ENCODE measurements around the gene TCEA2.
A peak's percentile ranks its signal among the peaks of the same experiment; 100 is the strongest.

The TCEA2 gene

DNA sequence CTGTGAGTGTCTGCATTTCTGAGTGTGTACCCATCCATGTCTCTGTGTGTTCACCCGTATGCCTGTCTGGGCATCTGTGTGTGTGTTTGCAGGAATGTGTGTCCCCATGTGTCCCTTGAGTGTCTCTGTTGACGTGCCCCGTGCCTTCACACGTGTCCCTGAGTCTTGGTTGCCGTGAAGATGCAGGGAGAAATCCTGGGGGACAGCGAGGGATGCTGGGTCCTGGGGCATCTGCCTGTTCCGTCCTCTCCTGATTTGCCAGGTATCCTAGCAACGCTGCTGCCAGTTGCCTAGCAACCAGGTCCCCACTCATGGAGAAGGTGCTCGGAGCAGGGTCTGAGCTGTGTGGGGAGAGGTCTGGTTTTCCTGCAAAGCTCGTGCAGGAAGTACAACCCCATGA, 27.2 kb downstream of the TCEA2 start:
- DNase-seq (ENCODE audit: extremely low read depth in 1 of 2, low read depth in 1 of 2) = no peak

DNA sequence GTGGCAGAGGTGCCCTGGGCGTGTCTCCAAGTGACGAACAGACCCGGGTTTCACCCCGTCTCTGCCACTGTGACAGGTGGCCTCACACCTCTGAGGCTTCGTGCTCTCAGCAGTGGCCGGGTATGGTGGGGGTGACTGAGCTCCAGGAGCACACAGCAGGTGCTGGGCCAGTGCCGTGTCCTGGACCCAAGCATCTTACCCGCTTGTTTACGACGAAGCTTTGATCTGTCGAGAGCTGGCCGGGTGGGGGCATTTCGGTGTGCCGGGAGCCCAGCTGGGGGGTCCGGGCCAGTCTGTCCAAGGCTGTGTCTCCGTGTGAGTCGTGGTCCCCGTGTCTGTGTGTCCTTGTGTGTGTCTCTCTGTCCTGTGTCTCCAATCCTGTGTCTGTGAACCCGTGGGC, 28.3 kb downstream of the TCEA2 start:
- no peak for DNase-seq (ENCODE audit: extremely low read depth in 1 of 2, low read depth in 1 of 2)

DNA sequence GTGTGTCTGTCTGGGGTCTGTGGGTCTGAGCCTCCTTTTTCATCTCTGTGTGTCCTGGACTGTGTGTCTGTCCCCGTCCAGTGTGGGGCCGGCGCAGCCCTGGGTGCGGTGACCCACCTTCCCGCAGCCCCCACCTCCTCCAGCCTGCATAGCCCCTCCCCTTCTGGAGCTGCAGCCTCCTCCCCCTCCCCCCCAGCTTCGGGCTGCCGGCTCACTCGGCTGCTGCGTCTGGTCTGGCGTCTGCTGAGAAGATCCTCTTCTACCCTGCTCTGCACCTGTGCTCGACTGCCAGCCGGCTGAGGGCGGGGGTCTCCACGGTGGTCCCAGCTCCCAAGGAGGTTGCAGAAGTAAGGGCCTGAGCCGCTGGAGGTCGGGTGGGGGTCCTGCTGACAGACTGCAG, 28.8 kb downstream of the TCEA2 start:
- DNase-seq (ENCODE audit: extremely low read depth in 1 of 2, low read depth in 1 of 2) = no peak

DNA sequence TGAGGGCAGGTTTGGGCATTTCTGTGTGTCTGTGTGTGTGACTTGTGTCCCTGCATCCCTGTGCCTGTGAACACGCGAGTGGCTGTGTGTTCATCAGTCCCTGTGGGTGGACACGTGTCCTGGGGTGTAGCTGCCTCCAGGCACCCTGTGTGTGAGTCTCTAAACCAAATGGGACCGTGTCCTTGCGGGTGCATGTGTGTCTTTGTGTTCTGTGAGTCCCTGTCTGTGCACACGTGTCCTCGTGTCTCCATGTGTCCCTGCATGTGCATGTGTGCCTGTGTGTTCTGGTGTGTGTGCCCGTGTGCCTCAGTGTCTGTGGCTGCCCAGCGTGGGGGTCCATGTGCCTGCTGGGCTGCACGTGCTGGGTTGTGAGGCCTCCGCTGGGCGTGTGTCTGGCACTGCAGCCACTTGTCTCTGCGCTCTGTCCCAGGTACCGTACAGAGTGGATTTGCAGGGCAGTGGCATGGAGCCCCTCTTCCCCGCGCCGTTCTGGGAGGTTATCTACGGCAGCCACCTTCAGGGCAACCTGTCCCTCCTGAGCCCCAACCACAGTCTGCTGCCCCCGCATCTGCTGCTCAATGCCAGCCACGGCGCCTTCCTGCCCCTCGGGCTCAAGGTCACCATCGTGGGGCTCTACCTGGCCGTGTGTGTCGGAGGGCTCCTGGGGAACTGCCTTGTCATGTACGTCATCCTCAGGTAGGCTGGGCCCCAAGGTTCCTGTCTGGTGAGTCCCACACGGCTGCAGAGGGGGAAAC, 29.4 kb downstream of the TCEA2 start:
- DNase-seq (ENCODE audit: extremely low read depth in 1 of 2, low read depth in 1 of 2) = no peak

DNA sequence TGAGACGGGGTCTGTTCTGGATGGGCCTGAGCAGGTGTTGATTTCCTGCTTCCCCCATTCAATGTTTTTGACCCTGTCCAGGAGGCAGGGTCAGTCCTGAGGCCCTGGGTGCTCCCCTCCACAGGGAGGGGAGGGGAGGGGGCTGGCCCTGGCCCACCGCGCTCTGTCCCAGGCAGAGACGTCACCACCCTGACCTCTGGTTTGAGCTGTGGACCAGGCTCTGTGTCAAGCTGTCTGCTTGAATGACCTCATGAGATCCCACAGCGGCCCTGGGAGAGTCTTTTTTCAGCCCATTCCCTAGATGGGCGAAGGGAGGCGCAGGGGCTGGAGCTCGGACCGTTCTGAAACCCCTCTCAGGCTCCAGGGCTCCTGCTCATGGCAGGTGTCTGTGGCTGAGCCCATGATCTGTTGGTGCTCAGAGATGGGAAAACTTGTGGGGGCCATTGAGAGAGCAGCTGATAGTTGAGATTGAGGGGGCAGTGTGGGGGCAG, 30.1 kb downstream of the TCEA2 start:
- no peak for DNase-seq (ENCODE audit: extremely low read depth in 1 of 2, low read depth in 1 of 2)

DNA sequence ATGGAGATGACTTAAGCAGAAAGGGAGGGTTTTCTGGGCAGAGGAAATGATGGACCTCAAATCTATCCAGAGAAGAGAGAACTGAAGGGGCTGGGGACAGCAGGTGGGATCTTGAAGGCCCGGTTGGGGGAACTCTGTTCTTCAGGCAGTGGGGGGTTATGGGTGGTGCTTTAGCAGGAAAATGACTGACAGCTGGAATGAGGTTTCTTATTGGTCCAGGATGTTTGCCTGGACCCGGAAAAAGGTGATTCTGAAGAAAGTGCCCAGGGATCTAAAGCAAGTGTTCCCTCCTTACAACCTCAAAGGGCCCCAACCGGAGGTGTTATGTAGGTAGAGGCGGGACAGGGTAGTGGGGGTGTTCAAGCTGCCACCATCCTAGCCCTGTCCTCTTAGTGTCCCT, 32.5 kb downstream of the TCEA2 start:
- DNase-seq (ENCODE audit: extremely low read depth in 1 of 2, low read depth in 1 of 2) = no peak

DNA sequence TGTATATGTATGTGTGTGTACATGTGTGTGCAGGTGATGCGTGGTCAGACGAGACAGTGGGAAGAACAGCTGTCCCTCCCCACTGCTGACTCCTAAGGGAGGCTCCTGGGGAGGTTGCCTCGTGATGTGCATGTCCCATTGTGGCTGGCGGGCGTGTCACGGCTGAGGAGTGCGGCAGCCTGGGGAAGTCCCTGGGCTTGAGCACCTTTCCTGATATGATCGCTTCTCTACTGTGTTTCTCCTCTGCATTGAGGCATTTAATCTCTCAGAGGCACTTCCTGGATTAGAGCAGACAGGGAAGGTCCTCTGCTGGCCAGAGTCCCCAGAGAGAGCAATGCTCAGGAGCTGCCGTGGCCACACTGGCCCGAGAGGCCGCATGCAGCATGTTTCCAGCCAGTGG, 32.9 kb downstream of the TCEA2 start:
- no peak for DNase-seq (ENCODE audit: extremely low read depth in 1 of 2, low read depth in 1 of 2)

DNA sequence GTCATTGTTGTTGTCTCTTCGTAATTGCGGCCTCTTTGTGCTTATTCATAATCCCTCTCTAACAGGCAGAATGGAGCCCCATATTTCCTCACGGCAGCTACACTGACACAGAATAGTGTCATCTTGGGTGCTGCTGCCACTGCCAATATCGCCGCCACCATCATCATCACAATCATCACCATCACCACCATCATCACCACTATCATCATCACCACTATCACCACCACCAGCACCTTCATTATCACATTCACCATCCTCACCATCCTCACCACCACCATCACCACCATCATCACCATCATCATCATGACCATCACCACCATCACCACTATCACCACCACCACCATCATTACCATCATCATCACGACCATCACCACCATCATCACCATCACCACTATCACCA, 33.5 kb downstream of the TCEA2 start:
- no peak for DNase-seq (ENCODE audit: extremely low read depth in 1 of 2, low read depth in 1 of 2)

DNA sequence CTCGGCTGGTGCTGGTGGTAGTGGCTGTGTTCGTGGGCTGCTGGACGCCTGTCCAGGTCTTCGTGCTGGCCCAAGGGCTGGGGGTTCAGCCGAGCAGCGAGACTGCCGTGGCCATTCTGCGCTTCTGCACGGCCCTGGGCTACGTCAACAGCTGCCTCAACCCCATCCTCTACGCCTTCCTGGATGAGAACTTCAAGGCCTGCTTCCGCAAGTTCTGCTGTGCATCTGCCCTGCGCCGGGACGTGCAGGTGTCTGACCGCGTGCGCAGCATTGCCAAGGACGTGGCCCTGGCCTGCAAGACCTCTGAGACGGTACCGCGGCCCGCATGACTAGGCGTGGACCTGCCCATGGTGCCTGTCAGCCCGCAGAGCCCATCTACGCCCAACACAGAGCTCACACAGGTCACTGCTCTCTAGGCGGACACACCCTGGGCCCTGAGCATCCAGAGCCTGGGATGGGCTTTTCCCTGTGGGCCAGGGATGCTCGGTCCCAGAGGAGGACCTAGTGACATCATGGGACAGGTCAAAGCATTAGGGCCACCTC, 35.5 kb downstream of the TCEA2 start:
- DNase-seq (ENCODE audit: extremely low read depth in 1 of 2, low read depth in 1 of 2) = no peak

DNA sequence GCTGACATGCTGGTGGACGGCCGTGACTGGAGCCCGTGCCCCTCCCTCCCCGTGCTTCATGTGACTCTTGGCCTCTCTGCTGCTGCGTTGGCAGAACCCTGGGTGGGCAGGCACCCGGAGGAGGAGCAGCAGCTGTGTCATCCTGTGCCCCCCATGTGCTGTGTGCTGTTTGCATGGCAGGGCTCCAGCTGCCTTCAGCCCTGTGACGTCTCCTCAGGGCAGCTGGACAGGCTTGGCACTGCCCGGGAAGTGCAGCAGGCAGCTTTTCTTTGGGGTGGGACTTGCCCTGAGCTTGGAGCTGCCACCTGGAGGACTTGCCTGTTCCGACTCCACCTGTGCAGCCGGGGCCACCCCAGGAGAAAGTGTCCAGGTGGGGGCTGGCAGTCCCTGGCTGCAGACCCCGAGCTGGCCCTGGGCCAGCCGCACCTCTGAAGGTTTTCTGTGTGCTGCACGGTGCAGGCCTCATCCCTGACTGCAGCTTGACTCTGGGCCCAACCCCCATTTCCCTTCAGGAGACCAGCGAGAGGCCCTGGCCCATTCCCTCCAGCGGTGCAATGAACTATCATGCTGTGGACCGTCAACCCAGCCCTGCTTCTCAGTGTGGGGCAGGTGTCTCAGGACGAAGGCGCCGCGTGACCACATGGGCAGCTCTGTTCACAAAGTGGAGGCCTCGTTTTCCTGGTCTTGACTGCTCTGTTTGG, 36.2 kb downstream of the TCEA2 start:
- no peak for DNase-seq (ENCODE audit: extremely low read depth in 1 of 2, low read depth in 1 of 2)

DNA sequence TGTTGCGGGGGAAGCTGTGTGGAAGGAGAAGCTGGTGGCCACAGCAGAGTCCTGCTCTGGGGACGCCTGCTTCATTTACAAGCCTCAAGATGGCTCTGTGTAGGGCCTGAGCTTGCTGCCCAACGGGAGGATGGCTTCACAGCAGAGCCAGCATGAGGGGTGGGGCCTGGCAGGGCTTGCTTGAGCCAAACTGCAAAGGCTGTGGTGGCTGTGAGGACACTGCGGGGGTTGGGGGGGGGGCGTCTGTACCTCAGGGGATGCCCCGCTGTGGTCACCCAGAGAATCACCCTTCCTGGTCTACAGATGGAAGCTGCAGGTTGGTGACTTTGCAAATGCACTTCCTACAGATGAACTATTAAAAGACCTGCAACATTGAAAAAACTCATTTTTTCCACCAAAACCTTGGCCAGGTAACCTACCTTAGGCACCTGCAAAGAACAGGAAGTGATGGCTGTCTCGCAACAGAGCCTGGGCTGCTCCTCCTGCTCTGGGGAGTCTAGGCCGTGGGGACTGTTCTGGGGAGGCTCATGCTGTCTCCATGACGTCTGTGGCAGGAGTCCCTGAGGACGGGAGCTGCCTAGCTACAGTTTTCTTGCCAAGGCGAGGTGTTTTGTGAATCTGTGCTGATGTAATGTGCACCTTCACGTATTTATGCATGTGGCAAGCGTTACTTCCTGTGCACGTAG, 37.0 kb downstream of the TCEA2 start:
- DNase-seq (ENCODE audit: extremely low read depth in 1 of 2, low read depth in 1 of 2) = no peak

DNA sequence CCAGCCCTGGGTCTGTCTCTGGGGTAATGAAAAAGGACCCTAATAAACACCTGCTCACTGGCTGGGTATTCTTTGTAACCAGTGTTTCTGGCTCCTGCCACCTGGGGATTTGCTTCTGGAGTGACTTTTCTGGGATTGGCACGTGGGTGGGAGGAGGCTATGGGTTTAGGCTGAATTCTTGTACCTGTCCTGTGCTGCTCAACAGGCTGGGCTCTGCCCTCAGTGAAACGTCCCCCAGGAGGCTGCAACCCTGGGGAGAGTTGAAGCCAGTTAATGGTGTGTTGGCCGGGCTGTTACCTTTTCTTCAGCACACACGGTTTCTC, 37.5 kb downstream of the TCEA2 start:
- DNase-seq (ENCODE audit: extremely low read depth in 1 of 2, low read depth in 1 of 2) = no peak

DNA sequence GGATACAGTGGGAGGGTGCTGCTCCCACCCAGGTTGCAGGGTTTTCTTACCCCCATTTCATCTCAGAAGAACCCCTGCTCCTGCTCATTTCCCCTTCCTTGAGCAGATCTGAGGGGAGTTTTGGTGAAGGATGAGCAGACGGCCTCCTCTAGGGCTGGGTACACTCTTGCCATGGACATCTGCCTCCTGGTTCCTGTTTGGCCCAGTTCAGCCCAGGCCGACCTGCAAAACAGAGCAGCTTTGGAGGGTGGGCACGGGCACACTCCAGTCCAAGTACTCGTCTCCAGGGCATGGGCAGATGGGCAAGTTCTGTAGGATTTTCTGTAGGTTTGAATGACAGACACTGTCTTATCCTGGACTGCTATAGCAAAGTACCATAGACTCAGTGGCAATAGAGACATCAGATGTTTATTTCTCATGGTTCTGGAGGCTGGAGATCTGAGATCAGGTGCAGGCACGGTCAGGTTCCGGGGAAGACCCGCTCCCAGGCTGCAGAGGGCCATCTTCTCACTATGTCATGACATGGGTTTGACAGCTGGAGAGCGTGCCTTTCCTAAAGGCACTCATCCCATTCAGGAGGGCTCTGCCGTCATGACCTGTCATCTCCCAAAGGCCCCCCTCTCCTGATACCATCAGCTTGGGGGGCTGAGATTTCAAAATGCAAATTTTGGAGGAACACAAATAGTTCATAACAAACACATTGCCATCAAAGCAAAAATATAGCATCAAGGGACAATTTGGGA, 38.1 kb downstream of the TCEA2 start:
- DNase-seq (ENCODE audit: extremely low read depth in 1 of 2, low read depth in 1 of 2) = no peak

DNA sequence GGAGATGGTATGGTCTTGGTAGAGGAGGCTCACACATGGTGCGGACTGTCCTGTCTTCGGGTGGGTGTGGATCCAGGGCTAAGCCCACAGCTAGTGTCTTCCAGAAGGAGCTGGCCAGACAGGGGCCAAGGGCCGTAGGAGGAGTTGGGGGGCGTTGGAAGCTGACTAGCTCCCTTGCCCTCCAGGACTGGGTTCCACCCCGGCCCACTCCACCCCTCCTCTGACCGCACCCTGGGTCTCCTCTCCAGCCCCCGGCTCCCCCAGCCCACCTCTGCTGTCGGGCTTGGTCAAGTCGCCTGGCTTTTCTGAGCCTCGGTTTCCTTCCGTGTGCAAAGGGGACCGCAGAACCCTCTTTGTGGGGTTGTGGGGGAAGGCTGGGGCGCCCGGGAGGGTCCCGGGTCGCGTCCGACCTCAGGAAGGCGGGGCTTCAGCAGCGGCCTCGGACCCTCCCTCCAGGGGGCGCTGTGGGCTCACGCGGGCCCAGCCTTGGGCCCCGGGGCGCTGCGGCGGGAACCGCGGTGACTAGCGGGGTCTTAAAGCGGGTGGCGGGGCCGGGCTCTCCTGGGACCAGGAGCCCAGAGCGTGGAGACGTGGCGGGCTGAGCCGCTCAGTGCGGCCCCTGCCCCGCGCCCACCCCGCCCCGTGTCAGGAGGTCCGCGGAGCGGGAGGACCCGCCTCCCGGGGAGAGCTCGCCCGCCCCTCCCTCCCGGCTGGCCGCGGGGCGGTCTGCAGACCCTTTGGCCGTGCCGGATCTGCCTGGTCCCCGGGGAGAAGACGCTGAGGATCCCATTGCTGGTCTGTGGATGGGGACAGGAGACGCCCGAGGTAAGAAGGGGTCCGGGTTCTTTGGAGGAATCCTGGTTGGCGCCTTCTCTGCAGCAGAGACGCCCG, 39.0 kb downstream of the TCEA2 start:
- peak in 1 of 2 donors; percentile 32 for DNase-seq (ENCODE audit: extremely low read depth in 1 of 2, low read depth in 1 of 2)

DNA sequence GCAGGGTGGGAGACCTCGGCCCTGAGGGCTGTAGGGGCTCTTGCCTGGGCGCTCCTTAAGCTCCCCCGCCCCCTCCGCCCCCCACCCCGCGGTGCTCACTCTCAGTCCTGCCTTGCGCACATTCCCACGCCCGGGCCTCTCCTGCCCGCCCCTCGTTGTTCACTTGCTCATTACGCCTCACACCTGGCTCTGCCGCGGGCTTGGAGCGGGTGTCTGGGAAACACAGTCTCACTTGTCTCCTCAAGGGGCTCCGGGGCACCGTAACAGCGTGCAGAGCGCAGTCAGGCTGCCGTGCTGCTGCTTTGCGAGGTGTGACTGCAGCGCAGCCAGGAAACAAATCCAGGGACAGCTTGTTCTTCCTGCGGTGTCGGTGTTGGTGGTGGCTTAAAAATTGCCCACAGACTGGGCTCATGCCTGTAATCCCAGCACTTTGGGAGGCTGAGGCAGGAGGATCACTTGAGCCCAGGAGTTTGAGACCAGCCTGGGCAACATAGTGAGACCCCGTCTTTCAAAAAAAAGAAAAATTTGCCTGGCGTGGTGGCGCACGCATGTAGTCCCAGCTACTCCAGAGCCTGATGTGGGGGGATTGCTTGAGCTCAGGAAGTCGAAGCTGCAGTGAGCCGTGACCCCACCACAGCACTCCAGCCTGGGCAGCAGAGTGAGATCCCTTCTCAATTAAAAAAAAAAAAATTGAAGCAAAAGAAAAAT, 39.8 kb downstream of the TCEA2 start:
- DNase-seq (ENCODE audit: extremely low read depth in 1 of 2, low read depth in 1 of 2) = no peak

DNA sequence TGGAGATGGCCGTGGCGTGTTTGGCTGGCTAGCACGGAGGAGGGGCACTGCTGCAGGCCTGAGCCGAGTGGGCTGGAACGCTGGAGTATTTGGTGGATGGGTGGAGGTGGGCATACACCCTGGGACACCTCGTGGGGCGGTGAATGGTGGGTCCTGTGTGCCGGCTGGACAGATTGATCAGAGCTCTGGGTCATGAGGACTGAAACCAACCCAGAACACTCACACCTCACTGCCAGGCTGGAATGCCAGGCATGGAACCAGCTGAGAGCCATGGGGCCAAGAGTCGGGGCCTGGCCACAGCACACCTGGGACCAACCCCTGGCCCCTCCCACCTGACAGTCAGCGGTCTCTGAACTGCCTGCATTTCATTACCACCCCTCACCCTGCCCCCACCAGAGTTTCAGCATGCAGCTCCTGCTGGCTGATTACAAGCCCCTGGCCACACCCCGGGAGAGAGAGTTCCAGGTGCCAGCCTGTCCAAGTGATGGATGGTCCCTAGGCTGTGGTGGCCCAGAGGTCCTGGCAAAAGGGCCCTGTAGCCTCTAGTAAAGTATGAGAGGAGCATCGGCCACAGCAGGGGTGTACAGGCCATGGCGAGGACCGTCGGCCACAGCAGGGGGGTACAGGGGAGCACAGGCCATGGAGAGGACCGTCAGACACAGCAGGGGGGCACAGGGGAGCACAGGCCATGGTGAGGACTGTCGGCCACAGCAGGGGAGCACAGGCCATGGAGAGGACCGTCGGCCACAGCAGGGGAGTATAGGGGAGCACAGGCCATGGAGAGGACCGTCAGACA, 41.1 kb downstream of the TCEA2 start:
- DNase-seq (ENCODE audit: extremely low read depth in 1 of 2, low read depth in 1 of 2) = no peak

DNA sequence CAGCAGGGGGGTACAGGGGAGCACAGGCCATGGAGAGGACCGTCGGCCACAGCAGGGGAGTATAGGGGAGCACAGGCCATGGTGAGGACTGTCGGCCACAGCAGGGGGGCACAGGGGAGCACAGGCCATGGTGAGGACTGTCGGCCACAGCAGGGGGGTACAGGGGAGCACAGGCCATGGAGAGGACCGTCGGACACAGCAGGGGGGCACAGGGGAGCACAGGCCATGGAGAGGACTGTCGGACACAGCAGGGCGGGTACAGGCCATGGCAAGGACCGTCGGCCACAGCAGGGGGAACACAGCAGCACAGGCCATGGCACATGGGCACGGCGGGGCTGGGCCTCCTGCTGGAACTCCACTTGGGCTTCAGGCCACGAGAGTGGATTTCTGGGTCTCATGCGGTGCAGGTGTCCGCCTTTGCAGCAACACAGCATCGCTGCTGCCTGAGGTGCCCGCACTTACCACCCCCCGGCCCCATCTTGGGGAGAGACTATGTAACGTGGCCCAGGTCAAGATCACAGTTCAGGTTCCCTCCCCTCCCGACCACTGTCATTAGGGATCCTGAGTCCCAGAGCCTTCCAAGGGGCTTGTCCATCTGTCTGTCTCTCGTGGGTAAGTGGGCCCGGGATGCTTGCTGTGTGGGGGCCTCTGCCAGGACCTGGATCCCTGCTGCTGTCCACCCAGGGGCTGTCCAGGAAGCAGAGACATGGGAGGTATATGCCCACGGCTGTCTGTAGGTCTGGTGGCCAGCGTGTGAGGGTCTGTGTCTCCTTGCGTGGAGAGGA, 41.9 kb downstream of the TCEA2 start:
- DNase-seq (ENCODE audit: extremely low read depth in 1 of 2, low read depth in 1 of 2) = no peak

Data from stimulated activated CD8-positive, alpha-beta memory T cell treated with anti-CD3 and anti-CD28 coated beads, Interleukin-7, amount 100 ng/mL, for 48 hours (primary cell).